Activated CD4-positive, alpha-beta T cell treated with anti-CD3 and anti-CD28 coated beads, Interleukin-2, Interleukin-6, amounts not matched to agents 100 ng/mL and 50 ng/mL, durations not matched to agents 16 hours and 8 hours (primary cell): Measurements from ENCODE around the gene AEN.

Experiments used
- DNase-seq: peaks from one replicate; pipeline ENCODE4 v3.0.0-alpha.2; 2020

AEN gene

GRCh38 chr15:88620995-88621772 lies at the start of gene AEN:
Gene AEN (plus strand): TSS chr15:88621340. CDS start chr15:88626210, 4,870 bp downstream.
- peak; percentile 98 for DNase-seq

- no peak for DNase-seq
Observed at GRCh38 chr15:88571852-88572259, 49.3 kb upstream of the AEN start.

- DNase-seq, result no peak
Observed at GRCh38 chr15:88574077-88574476, 47.1 kb upstream of the AEN start.

DNA sequence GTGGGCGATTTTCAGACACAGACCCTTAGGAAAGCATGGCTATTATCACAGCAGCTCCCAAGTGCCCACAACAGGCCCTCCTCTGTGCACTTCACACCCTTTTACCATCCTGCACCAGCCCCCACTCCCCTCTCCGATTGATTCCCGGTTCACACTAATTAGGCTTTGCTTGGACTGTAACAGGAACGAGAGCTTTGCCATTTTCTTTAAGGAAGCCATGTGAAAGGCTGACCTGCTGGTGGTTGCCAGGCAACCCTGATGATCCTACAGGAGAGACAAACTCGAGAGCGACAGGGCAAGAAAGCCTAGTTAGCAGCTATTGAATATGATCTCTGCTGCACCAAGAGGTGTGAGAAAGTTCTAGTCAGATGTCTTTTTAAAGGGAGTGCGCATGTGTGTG lies 46.5 kb upstream of the AEN start:
- no peak for DNase-seq

GRCh38 chr15:88579322-88579721 lies 41.8 kb upstream of the AEN start:
- DNase-seq, result no peak

DNA sequence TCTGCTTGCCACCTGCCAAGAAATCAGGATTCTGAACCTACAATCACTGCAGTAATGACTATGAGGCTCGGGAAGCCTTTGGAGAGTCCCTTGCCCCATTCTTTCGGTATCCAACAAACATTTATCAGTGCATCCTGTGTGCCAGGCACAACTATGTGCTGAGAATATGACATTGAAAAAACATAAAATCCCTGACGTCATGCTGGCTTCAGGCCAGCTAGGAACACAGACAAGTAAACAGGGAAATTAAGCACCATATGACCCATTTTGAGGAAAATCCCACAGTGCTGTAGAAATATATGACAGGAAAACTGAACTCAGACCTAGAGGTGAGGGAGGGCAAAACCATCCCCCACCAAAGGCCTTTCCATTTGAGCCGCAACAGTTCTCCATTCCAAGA lies 40.6 kb upstream of the AEN start:
- no peak for DNase-seq

GRCh38 chr15:88586401-88587162 lies 34.6 kb upstream of the AEN start:
- DNase-seq, result no peak

DNA sequence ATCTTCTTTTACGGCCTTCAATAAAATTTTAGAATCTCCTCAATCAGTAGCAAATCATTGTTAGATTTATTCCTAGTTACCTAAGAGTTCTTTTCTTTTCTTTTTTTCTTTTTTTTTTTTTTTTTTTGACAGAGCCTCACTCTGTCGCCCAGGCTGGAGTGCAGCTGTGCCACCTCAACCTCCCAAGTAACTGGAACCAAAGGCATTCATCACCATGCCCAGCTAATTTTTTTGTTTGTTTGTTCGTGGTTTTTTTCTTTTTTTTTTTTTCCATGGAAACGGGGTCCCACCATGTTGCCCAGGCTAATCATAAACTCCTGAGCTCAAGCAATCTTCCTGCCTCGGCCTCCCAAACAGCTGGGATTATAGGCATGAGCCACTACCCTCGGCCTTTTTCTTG lies 30.4 kb upstream of the AEN start:
- DNase-seq, result no peak

DNA sequence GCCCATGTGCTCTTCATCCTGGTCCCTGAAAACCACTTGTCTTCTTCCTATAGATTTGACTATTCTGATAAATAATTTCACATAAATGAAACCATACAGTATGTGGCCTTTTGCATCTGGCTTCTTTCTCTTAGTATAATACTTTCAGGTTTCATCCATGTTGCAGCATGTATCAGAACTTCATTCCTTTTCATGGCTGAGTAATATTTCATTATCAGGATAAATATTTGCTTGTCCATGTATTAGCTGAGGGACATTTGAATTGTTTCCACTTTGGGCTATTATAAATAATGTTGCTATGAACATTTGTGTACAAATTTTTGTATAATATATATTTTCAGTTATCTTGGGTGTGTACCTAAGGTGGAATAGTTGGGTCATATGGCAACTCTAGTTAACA lies 29.8 kb upstream of the AEN start:
- DNase-seq, result no peak

DNA sequence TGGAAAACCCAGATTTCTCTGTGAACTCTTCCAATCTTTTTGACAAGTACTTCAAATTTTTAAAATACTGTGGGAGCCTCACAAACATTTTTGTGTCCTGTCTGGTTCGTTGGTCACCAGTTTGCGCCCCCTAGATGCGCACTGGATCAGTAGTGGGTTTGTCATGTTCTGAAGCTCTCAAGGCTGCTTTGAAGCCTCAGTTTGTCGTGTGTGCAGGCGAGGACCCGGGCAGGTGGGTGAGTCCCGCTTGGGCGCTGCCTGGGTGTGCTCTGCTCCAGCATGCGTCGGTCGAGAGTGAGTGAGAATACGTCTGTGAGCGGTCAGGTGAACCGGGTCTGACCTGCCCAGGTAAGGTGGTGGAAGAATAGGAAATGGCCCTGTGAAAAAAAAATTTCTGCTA lies 17.3 kb upstream of the AEN start:
- no peak for DNase-seq

GRCh38 chr15:88604381-88605188 lies 16.6 kb upstream of the AEN start:
- DNase-seq, result no peak

GRCh38 chr15:88605189-88606069 lies 15.7 kb upstream of the AEN start:
- DNase-seq, result peak; percentile 36

DNA sequence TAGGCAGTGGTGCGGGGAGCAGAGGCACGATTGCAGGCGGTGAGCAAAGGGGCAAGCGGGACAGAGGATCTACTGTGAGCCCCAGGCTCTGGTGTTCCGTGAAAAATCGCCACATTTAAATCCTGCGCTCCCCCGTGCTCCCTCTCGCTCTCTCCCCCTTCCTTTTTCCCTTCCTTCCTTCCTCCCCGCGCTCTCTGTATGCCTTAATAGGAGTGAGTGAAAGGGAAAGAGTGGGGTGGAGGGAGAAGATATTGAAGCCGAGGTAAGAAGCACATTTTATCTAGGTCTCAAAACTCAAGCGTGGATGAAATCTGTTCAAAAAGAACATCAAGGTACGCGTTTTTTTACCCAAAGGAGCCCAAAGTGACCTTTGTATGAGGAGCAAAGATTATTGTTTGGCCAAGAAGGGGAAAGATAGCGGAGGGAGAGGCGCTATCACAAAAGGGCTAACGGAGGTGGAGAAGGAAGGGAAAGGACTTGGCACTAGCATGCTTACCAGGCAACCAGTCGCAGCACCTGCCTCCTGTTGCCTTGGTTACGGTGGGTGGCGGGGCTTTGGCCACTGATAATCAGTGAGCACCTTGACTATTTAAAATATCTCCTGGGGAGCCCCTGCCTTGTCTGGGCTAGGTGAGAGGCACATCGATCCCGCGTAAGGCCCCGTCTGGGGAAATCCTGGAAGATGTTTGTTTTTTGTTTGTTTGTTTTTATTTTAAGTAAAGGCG lies 14.9 kb upstream of the AEN start:
- DNase-seq, result no peak

- DNase-seq, result no peak
Observed at GRCh38 chr15:88607951-88608350, 13.2 kb upstream of the AEN start.

DNA sequence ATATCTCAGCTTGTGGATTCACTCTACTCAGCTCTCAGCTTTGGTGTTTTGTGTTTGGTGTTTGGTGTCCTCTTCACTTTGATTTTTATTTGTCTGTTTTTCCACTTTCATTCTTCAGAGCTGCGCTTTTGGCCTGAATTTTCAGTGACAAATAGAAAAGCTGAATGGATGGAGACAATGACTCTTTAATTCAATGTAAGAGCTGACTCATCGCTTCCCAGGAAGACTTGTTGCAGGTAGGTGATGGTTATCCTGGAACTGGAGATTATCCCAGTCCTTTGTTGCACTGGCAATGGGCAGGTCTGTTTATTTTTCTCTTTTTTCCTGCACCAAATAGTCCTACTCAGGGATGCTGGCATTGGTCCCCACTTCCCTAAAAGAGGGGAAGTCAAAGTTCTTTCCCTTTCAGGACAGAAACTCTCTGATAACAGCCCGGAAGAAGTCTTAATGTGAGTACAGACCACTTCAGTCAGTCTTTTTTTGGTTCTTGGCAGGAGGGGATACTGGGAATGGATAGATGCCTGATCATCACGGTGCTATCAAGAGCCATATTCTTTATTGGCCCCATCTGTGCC lies 12.4 kb upstream of the AEN start:
- no peak for DNase-seq

- no peak for DNase-seq
Observed at GRCh38 chr15:88609344-88610090, 11.6 kb upstream of the AEN start.

DNA sequence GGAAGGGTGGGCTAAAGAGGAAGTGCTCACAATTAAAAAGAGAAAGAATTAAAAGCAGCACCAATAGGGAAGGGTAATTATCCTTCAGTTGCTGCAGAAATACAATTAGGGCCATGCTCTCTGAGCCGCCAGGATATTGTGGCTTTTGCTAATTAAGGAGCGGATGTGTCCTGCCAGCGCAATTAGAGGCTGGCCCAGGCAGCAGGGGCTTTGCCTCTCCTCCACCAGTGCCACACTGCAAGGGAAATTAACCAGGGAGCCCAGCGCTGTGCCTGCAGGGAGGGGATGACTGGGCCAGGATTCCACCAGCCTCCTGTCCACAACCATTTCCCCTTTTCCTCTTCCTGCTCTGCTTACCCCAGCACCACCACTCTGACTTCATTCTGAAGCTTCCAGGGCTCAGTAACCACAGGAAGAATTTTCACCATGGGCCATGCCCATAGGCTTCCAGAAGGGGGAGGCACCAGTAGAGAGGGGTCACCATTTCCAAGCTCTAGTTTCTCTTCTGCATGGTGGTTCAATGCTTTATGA lies 10.4 kb upstream of the AEN start:
- DNase-seq, result no peak

GRCh38 chr15:88612186-88612796 lies 8.8 kb upstream of the AEN start:
- DNase-seq, result no peak

DNA sequence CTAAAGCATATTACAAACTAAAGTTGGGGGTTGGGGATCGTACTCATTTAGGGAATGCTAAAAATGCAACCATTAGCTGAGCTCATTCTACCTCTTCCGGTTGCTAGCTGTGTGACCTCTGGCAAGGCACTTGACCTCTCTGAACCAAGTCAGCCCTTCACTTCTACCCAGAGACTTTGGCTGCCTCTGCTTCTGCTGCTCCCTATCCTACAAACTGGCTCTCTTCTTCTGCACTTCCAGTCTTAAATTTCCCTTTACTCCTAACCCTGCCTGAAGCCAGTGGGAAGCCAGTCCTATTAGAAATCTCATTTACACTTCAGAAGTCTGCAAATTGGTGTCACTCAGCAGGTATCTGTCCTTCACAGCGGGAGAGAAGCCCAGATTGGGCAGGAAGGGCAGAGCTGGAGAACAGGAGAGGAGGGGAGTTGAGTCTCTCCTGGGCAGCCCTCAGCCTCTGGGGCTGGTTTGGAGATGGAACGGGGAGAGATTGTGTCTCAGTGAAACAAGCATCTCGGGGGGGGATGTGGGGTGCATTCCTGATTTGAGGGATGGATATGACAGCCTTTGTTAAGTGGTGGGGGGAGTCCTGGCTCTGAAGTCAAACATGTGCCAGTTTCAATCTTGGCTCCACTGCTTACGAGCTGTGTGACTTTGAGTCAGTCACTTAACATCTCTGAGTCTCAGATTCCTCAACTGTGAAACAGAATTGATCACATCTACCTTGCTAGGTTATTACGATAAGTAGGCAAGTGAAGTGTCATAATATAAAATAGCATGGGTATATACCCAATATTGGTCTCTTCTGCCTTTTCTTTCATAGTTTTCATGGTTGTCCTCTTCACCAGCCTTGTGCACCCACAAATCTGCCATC lies 7.8 kb upstream of the AEN start:
- DNase-seq, result no peak
